Testis (tissue), 3 donors: ENCODE data around the gene COQ2. TPM values are rescaled to one million over a fixed set of nuclear protein-coding genes. Genes with fewer than 3 reads are reported as not detected.

Source experiments
- DNase-seq: peaks from one replicate; pipeline ENCODE4 v3.0.0-alpha.2; 2019
- H3K27ac ChIP-seq, 2 donors: fragments of 200-600 bp; sonication (generic); one replicate each; pipeline ENCODE4 v1.5.1; 2019
- H3K27me3 ChIP-seq: fragments of 200-600 bp; sonication (generic); one replicate; pipeline ENCODE4 v1.5.1; 2019
- H3K36me3 ChIP-seq: fragments of 200-600 bp; sonication (generic); one replicate; pipeline ENCODE4 v1.5.1; 2017; ENCODE audit warnings: low read depth; ENCODE audit errors: missing control alignments
- H3K4me1 ChIP-seq: fragments of 200-600 bp; sonication (generic); one replicate; pipeline ENCODE4 v1.5.1; 2019
- H3K4me3 ChIP-seq, 2 donors: fragments of 200-600 bp; sonication (generic); one replicate each; pipeline ENCODE4 v1.5.1; 2017 to 2019
- H3K9me3 ChIP-seq: fragments of 200-600 bp; sonication (generic); one replicate; pipeline ENCODE4 v1.5.1; 2017
- CTCF ChIP-seq, 3 experiments: fragments of 450-650 bp in 2 of 3; fragments of 200-600 bp in 1 of 3; sonication (generic) in 1 of 3; IDR thresholded peaks; one replicate each; pipeline ENCODE4 v1.5.1; 2016 to 2019; ENCODE audit warnings: antibody characterized with exemption in 3 of 3, mild to moderate bottlenecking in 2 of 3, moderate library complexity in 1 of 3
- POLR2A ChIP-seq: fragments of 450-650 bp; IDR thresholded peaks from one replicate; pipeline ENCODE4 v1.6.1; 2017; ENCODE audit warnings: antibody characterized with exemption, mild to moderate bottlenecking, moderate library complexity
- WGBS, 2 donors: methylation state at CpG; one replicate each; pipeline ENCODE4 v1.1.5; 2018; 5-methylcytosine and 5-hydroxymethylcytosine counted together
- intact Hi-C: fragments of 100-400 bp; cut with DNase I; formaldehyde crosslinking; loops from one replicate; pipeline ENCODE4 v1.15.1; 2023; ENCODE audit warnings: low total_unique reads
- polyA plus RNA-seq: library from polyadenylated mRNA; stranded (reverse); fragments of 350-450 nt; fragmentation: Illumina TruSeq; extraction: RNeasy Lipid Tissue Mini Kit (QIAGEN cat#74804); gene quantifications from one replicate; pipeline ENCODE4 v1.2.3, GENCODE V29; 2014; ENCODE audit warnings: low read depth, low replicate concordance; ENCODE audit not compliant: insufficient read depth
- total RNA-seq, 2 donors: library from RNA; depleted of rRNA; stranded (reverse); fragments of >200 nt; gene quantifications; one replicate each; pipeline ENCODE4 v1.2.3, GENCODE V29; 2016

The COQ2 gene
- total and polyA plus RNA-seq, 3 donors from 2014 or later: 9.5 to 19.4 (median 18.8) TPM

GRCh38 chr4:83232082-83232481, 52.5 kb downstream of the COQ2 start:
- no peaks in the 10 kb centered on the region for H3K9me3 ChIP-seq
- intact Hi-C loops: no loop called here
- no peaks in the 10 kb centered on the region for H3K27me3 ChIP-seq
- H3K4me1 ChIP-seq: no peaks in the 10 kb centered on the region
- 79% methylated on average over 1 of the region's 1 CpG for WGBS, 2 donors
- TF ChIP-seq CTCF (IDR thresholded peaks at IDR 0.05) (no peak), POLR2A (no peak)
- DNase-seq: no peak
- no peaks in the 10 kb centered on the region for H3K36me3 ChIP-seq
- H3K4me3 ChIP-seq: no peak overlapping the region
- H3K27ac ChIP-seq: no peak overlapping the region

GRCh38 chr4:83231620-83232076, 53.0 kb downstream of the COQ2 start:
- Histone ChIP-seq H3K36me3 (no peaks in the 10 kb centered on the region), H3K4me1 (no peaks in the 10 kb centered on the region), H3K4me3 (no peak overlapping the region), H3K27me3 (no peaks in the 10 kb centered on the region), H3K9me3 (no peaks in the 10 kb centered on the region), H3K27ac (no peak overlapping the region)
- WGBS, 2 donors: 68 to 77% methylated on average over 1 of the region's 1 CpG
- TF ChIP-seq CTCF (IDR thresholded peaks at IDR 0.05) (no peak), POLR2A (no peak)
- no peak for DNase-seq
- intact Hi-C loops: no loop called here

GRCh38 chr4:83230928-83231327, 53.7 kb downstream of the COQ2 start:
- H3K36me3 ChIP-seq: no peaks in the 10 kb centered on the region
- 75 to 77% methylated on average over 3 of the region's 3 CpGs for WGBS, 2 donors
- H3K4me1 ChIP-seq: no peaks in the 10 kb centered on the region
- no peaks in the 10 kb centered on the region for H3K9me3 ChIP-seq
- H3K27ac ChIP-seq: no peak overlapping the region
- intact Hi-C loops: no loop called here
- TF ChIP-seq CTCF (IDR thresholded peaks at IDR 0.05): no peak
- no peak for TF ChIP-seq POLR2A
- no peak for DNase-seq
- no peak overlapping the region for H3K4me3 ChIP-seq
- H3K27me3 ChIP-seq: no peaks in the 10 kb centered on the region

GRCh38 chr4:83229791-83230190, 54.8 kb downstream of the COQ2 start:
- TF ChIP-seq CTCF (IDR thresholded peaks at IDR 0.05): no peak
- no peak for TF ChIP-seq POLR2A
- 81 to 100% methylated on average over 2 to 3 of the region's 3 CpGs for WGBS, 2 donors
- Histone ChIP-seq H3K27me3 (no peaks in the 10 kb centered on the region), H3K27ac (no peak overlapping the region), H3K4me1 (no peaks in the 10 kb centered on the region), H3K36me3 (no peaks in the 10 kb centered on the region), H3K9me3 (no peaks in the 10 kb centered on the region), H3K4me3 (no peak overlapping the region)
- intact Hi-C loops: no loop called here
- DNase-seq: no peak

GRCh38 chr4:83228231-83228630, 56.4 kb downstream of the COQ2 start:
- DNase-seq: no peak
- 96 to 100% methylated on average over 1 of the region's 1 CpG for WGBS, 2 donors
- intact Hi-C loops: no loop called here

More at GRCh38 chr4:83228231-83228630, 56.4 kb downstream of the COQ2 start:
- TF ChIP-seq CTCF (IDR thresholded peaks at IDR 0.05) (no peak), POLR2A (no peak)
- Histone ChIP-seq H3K4me1 (no peaks in the 10 kb centered on the region), H3K4me3 (no peak overlapping the region), H3K27ac (no peak overlapping the region), H3K27me3 (no peaks in the 10 kb centered on the region), H3K9me3 (no peaks in the 10 kb centered on the region), H3K36me3 (no peaks in the 10 kb centered on the region)
